Measurements from ENCODE around the gene AKNA. TPM values are rescaled to one million over a fixed set of nuclear protein-coding genes. Genes with fewer than 3 reads are reported as not detected.
A peak's percentile ranks its signal among the peaks of the same experiment; 100 is the strongest.
"Not testable (repeated sequence)": the region's sequence is repeated elsewhere in the genome, so short reads cannot be mapped to it uniquely, and the experiment has no call there.

The AKNA gene
- total RNA-seq, 4 donors from 2014 or later = 6.4 to 13.2 (median 8.0) TPM

GRCh38 chr9:114321759-114322158, 66.0 kb downstream of the AKNA start:
- TF ChIP-seq POLR2A (IDR thresholded peaks at IDR 0.05) = no peak
- no peak for TF ChIP-seq CTCF (IDR thresholded peaks at IDR 0.05)
- no peak overlapping the region for H3K4me3 ChIP-seq (ENCODE audit: low read depth, poor library complexity, severe bottlenecking)
- intact Hi-C loops (cut with DNase I; ENCODE audit: low total_unique reads) = no loop called here
- no peak for DNase-seq (ENCODE audit: low spot score in 2 of 2)
- 78 to 85% methylated on average over 8 of the region's 8 CpGs for WGBS, 2 donors

- 92 to 93% methylated on average over 7 of the region's 7 CpGs for WGBS, 2 donors
- intact Hi-C loops (cut with DNase I; ENCODE audit: low total_unique reads); H3K4me3 ChIP-seq (ENCODE audit: low read depth, poor library complexity, severe bottlenecking): not testable (repeated sequence)
- DNase-seq (ENCODE audit: low spot score in 2 of 2) = peak in 1 of 2 donors; percentile 63
Measured at GRCh38 chr9:114320710-114321109, 67.1 kb downstream of the AKNA start.

GRCh38 chr9:114319147-114319546, 68.6 kb downstream of the AKNA start:
- DNase-seq (ENCODE audit: low spot score in 2 of 2) = peak in 1 of 2 donors; percentile 26

GRCh38 chr9:114318416-114318815, 69.4 kb downstream of the AKNA start:
- intact Hi-C loops (cut with DNase I; ENCODE audit: low total_unique reads) = no loop called here
- peak in 1 of 2 donors; percentile 53 for DNase-seq (ENCODE audit: low spot score in 2 of 2)
- TF ChIP-seq CTCF (IDR thresholded peaks at IDR 0.05) = no peak
- no peak for TF ChIP-seq POLR2A (IDR thresholded peaks at IDR 0.05)
- H3K4me3 ChIP-seq (ENCODE audit: low read depth, poor library complexity, severe bottlenecking) = no peak overlapping the region
- WGBS, 2 donors = 84 to 89% methylated on average over 8 of the region's 8 CpGs

More at GRCh38 chr9:114319147-114319546, 68.6 kb downstream of the AKNA start:
- intact Hi-C loops (cut with DNase I; ENCODE audit: low total_unique reads) = no loop called here
- TF ChIP-seq CTCF (IDR thresholded peaks at IDR 0.05) (no peak), POLR2A (IDR thresholded peaks at IDR 0.05) (no peak)
- H3K4me3 ChIP-seq (ENCODE audit: low read depth, poor library complexity, severe bottlenecking) = no peak overlapping the region
- 49 to 60% methylated on average over 3 of the region's 3 CpGs for WGBS, 2 donors

GRCh38 chr9:114317665-114318357, 70.0 kb downstream of the AKNA start:
- no peak for TF ChIP-seq CTCF (IDR thresholded peaks at IDR 0.05)
- TF ChIP-seq POLR2A (IDR thresholded peaks at IDR 0.05) = no peak

GRCh38 chr9:114316605-114317230, 71.1 kb downstream of the AKNA start:
- intact Hi-C loops (cut with DNase I; ENCODE audit: low total_unique reads) = no loop called here
- H3K4me3 ChIP-seq (ENCODE audit: low read depth, poor library complexity, severe bottlenecking) = no peak overlapping the region
- TF ChIP-seq POLR2A (IDR thresholded peaks at IDR 0.05) = no peak
- TF ChIP-seq CTCF (IDR thresholded peaks at IDR 0.05) = no peak
- 73 to 76% methylated on average over 10 of the region's 10 CpGs for WGBS, 2 donors
- peak in 1 of 2 donors; percentile 68 for DNase-seq (ENCODE audit: low spot score in 2 of 2)

More at GRCh38 chr9:114317665-114318357, 70.0 kb downstream of the AKNA start:
- intact Hi-C loops (cut with DNase I; ENCODE audit: low total_unique reads) = no loop called here
- WGBS, 2 donors = 86 to 88% methylated on average over 8 of the region's 8 CpGs
- DNase-seq (ENCODE audit: low spot score in 2 of 2) = peak in 1 of 2 donors; percentile 28
- H3K4me3 ChIP-seq (ENCODE audit: low read depth, poor library complexity, severe bottlenecking) = no peak overlapping the region
